PC-9 (cell line): ENCODE measurements around the gene IFT122.

Source experiments
- CTCF ChIP-seq: fragments of 200-600 bp; sonication (generic); conservative IDR thresholded peaks from 2 replicates; pipeline ENCODE4 v1.6.1; 2017; ENCODE audit warnings: mixed run types, antibody characterized with exemption, mild to moderate bottlenecking, moderate library complexity
- EZH2 ChIP-seq: fragments of 200-600 bp; sonication (generic); IDR thresholded peaks from 2 replicates; pipeline ENCODE4 v1.8.0; 2017; ENCODE audit warnings: antibody characterized with exemption, low read depth

GRCh38 chr3:129485721-129486663 lies 46.0 kb downstream of the IFT122 start:
- TF ChIP-seq CTCF: no peak
- no peak for TF ChIP-seq EZH2
